OCI-LY1 (cell line): ENCODE measurements around the gene NXN.
"Not testable (repeated sequence)": the region's sequence is repeated elsewhere in the genome, so short reads cannot be mapped to it uniquely, and the experiment has no call there.

Experiments
- H2AFZ ChIP-seq: fragments of 200-600 bp; sonication (generic), shearing (Covaris generic); 2 replicates; pipeline ENCODE4 v1.6.0; 2014; ENCODE audit warnings: antibody characterized with exemption, mild to moderate bottlenecking, low read length
- H3F3A ChIP-seq: fragments of 200-600 bp; sonication (generic), shearing (Covaris generic); 2 replicates; pipeline ENCODE4 v1.6.0; 2014; ENCODE audit warnings: mild to moderate bottlenecking, antibody characterized with exemption, low read length, moderate library complexity; ENCODE audit not compliant: insufficient read depth
- H3K27ac ChIP-seq: fragments of 200-600 bp; sonication (generic); 2 replicates; pipeline ENCODE4 v1.5.1; 2014; ENCODE audit warnings: low read length, mixed run types, mild to moderate bottlenecking, low read depth; ENCODE audit not compliant: poor library complexity, severe bottlenecking
- H3K27me3 ChIP-seq: fragments of 200-600 bp; sonication (generic); 2 replicates; pipeline ENCODE4 v1.6.0; 2014; ENCODE audit warnings: antibody characterized with exemption, mild to moderate bottlenecking, low read length, moderate library complexity; ENCODE audit not compliant: insufficient read depth
- H3K36me3 ChIP-seq: fragments of 200-600 bp; sonication (generic); 2 replicates; pipeline ENCODE4 v1.6.1; 2014; ENCODE audit warnings: mild to moderate bottlenecking, antibody characterized with exemption, low read length, moderate library complexity, mixed read lengths; ENCODE audit not compliant: insufficient read depth
- H3K4me1 ChIP-seq: fragments of 200-600 bp; sonication (generic); 2 replicates; pipeline ENCODE4 v1.5.1; 2014; ENCODE audit warnings: mild to moderate bottlenecking, low read length, moderate library complexity; ENCODE audit not compliant: insufficient read depth, severe bottlenecking
- H3K4me2 ChIP-seq: fragments of 200-600 bp; sonication (generic), shearing (Covaris generic); 2 replicates; pipeline ENCODE4 v1.6.1; 2014; ENCODE audit warnings: low read length
- H3K4me3 ChIP-seq: fragments of 200-600 bp; sonication (generic); 2 replicates; pipeline ENCODE4 v1.5.1; 2014; ENCODE audit warnings: low read length, low read depth, mild to moderate bottlenecking, mixed read lengths; ENCODE audit not compliant: poor library complexity, severe bottlenecking
- H3K79me2 ChIP-seq: fragments of 200-600 bp; shearing (Covaris generic); 2 replicates; pipeline ENCODE4 v1.6.1; 2016; ENCODE audit warnings: mixed run types, low read length, mixed read lengths; ENCODE audit not compliant: insufficient read depth
- H3K9ac ChIP-seq: fragments of 200-600 bp; sonication (generic), shearing (Covaris generic); 2 replicates; pipeline ENCODE4 v1.6.1; 2014; ENCODE audit warnings: mild to moderate bottlenecking, low read length, mixed read lengths
- H3K9me2 ChIP-seq: fragments of 200-600 bp; sonication (generic), shearing (Covaris generic); 2 replicates; pipeline ENCODE4 v1.6.1; 2014; ENCODE audit warnings: low read depth, mild to moderate bottlenecking, low read length, mixed read lengths
- H3K9me3 ChIP-seq: fragments of 200-600 bp; shearing (Covaris generic); 2 replicates; pipeline ENCODE4 v1.6.1; 2014; ENCODE audit warnings: low read length, mixed read lengths
- H4K20me1 ChIP-seq: fragments of 200-600 bp; sonication (generic), shearing (Covaris generic); 2 replicates; pipeline ENCODE4 v1.6.0; 2016; ENCODE audit warnings: mild to moderate bottlenecking, low read length; ENCODE audit not compliant: insufficient read depth
- CTCF ChIP-seq: fragments of 200-600 bp; sonication (generic), shearing (Covaris generic); IDR thresholded peaks from 2 replicates; pipeline ENCODE4 v1.5.1; 2017; ENCODE audit warnings: mild to moderate bottlenecking, antibody characterized with exemption, low read length, moderate library complexity, mixed read lengths
- EZH2 ChIP-seq: fragments of 200-600 bp; sonication (generic), shearing (Covaris generic); IDR thresholded peaks from 2 replicates; pipeline ENCODE4 v1.8.0; 2017; ENCODE audit warnings: borderline replicate concordance, mixed run types, mild to moderate bottlenecking, antibody characterized with exemption, low read length, moderate library complexity, mixed read lengths

The NXN gene

GRCh38 chr17:907725-908124 is 71.9 kb downstream of the NXN start:
- no peaks in the 10 kb centered on the region for H4K20me1 ChIP-seq
- no peak overlapping the region for H3K4me2 ChIP-seq
- H3K4me1 ChIP-seq: no peaks in the 10 kb centered on the region
- H3K27ac ChIP-seq: no peak overlapping the region
- no peak overlapping the region for H3K9ac ChIP-seq
- H3K79me2 ChIP-seq: no peaks in the 10 kb centered on the region
- H3K9me3 ChIP-seq: no peaks in the 10 kb centered on the region
- H3F3A ChIP-seq: no peaks in the 10 kb centered on the region
- H3K9me2 ChIP-seq: no peaks in the 10 kb centered on the region
- no peaks in the 10 kb centered on the region; the same call in 1 of the 2 replicates for H3K27me3 ChIP-seq
- H3K4me3 ChIP-seq: no peak overlapping the region
- TF ChIP-seq EZH2 (no peak), CTCF (no peak)
- no peaks in the 10 kb centered on the region for H3K36me3 ChIP-seq
- no peak overlapping the region for H2AFZ ChIP-seq

GRCh38 chr17:905708-906107 is 73.9 kb downstream of the NXN start:
- H3K9me3 ChIP-seq, H2AFZ ChIP-seq, H3K9ac ChIP-seq, H4K20me1 ChIP-seq, H3K27ac ChIP-seq, H3K27me3 ChIP-seq, H3K4me2 ChIP-seq, H3K4me3 ChIP-seq, H3K4me1 ChIP-seq, H3K9me2 ChIP-seq, H3K79me2 ChIP-seq, H3K36me3 ChIP-seq, H3F3A ChIP-seq: not testable (repeated sequence)

GRCh38 chr17:903691-904481 is 75.7 kb downstream of the NXN start:
- H3K36me3 ChIP-seq: no peaks in the 10 kb centered on the region
- no peak overlapping the region for H3K9ac ChIP-seq
- no peaks in the 10 kb centered on the region for H4K20me1 ChIP-seq
- H3K4me2 ChIP-seq: no peak overlapping the region
- H3K4me3 ChIP-seq: no peak overlapping the region
- no peaks in the 10 kb centered on the region for H3K9me2 ChIP-seq
- no peak overlapping the region for H3K27ac ChIP-seq
- H3K79me2 ChIP-seq: no peaks in the 10 kb centered on the region
- no peaks in the 10 kb centered on the region for H3F3A ChIP-seq
- no peak for TF ChIP-seq CTCF
- no peak for TF ChIP-seq EZH2
- no peak overlapping the region for H2AFZ ChIP-seq
- H3K9me3 ChIP-seq: no peaks in the 10 kb centered on the region
- H3K4me1 ChIP-seq: no peaks in the 10 kb centered on the region
- no peaks in the 10 kb centered on the region for H3K27me3 ChIP-seq

- Histone ChIP-seq H3K79me2 (no peaks in the 10 kb centered on the region), H3K27me3 (no peaks in the 10 kb centered on the region), H3K9me3 (no peaks in the 10 kb centered on the region), H3K4me3 (no peak overlapping the region), H3F3A (no peaks in the 10 kb centered on the region), H3K36me3 (no peaks in the 10 kb centered on the region), H3K4me2 (no peak overlapping the region), H3K9me2 (no peaks in the 10 kb centered on the region), H2AFZ (no peak overlapping the region), H4K20me1 (no peaks in the 10 kb centered on the region), H3K27ac (no peak overlapping the region), H3K4me1 (no peaks in the 10 kb centered on the region), H3K9ac (no peak overlapping the region)
- TF ChIP-seq EZH2 (no peak), CTCF (no peak)
Measured at GRCh38 chr17:902463-902862, 77.1 kb downstream of the NXN start.
